Activated T-cell treated with anti-CD3 and anti-CD28 coated beads for 24 hours (primary cell): ENCODE data around the gene RAPGEF1.
"Not testable (repeated sequence)": the region's sequence is repeated elsewhere in the genome, so short reads cannot be mapped to it uniquely, and the experiment has no call there.

Source experiments
- DNase-seq: peaks from one replicate; pipeline ENCODE4 v3.0.0-alpha.2; 2020; ENCODE audit warnings: low read depth

RAPGEF1 gene

GRCh38 chr9:131739959-131740648 lies at the start of gene RAPGEF1:
TSS of gene RAPGEF1 (minus strand) at chr9:131740076. CDS start at chr9:131739830, 246 bp downstream.
- DNase-seq: peak; percentile 80

GRCh38 chr9:131788851-131789250 lies 49.0 kb upstream of the RAPGEF1 start:
- no peak for DNase-seq

- DNase-seq: no peak
Observed at GRCh38 chr9:131787838-131788237, 48.0 kb upstream of the RAPGEF1 start.

GRCh38 chr9:131784748-131785501 lies 45.0 kb upstream of the RAPGEF1 start:
- DNase-seq: no peak

GRCh38 chr9:131781069-131781468 lies 41.2 kb upstream of the RAPGEF1 start:
- DNase-seq: no peak

GRCh38 chr9:131776473-131776872 lies 36.6 kb upstream of the RAPGEF1 start:
- DNase-seq: no peak

GRCh38 chr9:131776036-131776435 lies 36.2 kb upstream of the RAPGEF1 start:
- no peak for DNase-seq

- DNase-seq: no peak
Observed at GRCh38 chr9:131774636-131775035, 34.8 kb upstream of the RAPGEF1 start.

- DNase-seq: no peak
Observed at GRCh38 chr9:131773911-131774379, 34.1 kb upstream of the RAPGEF1 start.

GRCh38 chr9:131772940-131773339 lies 33.1 kb upstream of the RAPGEF1 start:
- no peak for DNase-seq

GRCh38 chr9:131771646-131772045 lies 31.8 kb upstream of the RAPGEF1 start:
- no peak for DNase-seq

GRCh38 chr9:131769361-131769760 lies 29.5 kb upstream of the RAPGEF1 start:
- DNase-seq: no peak

GRCh38 chr9:131764568-131764967 lies 24.7 kb upstream of the RAPGEF1 start:
- DNase-seq: no peak

- peak; percentile 72 for DNase-seq
Observed at GRCh38 chr9:131762356-131762932, 22.6 kb upstream of the RAPGEF1 start.

- DNase-seq: no peak
Observed at GRCh38 chr9:131759017-131759647, 19.3 kb upstream of the RAPGEF1 start.

- DNase-seq: no peak
Observed at GRCh38 chr9:131757549-131757948, 17.7 kb upstream of the RAPGEF1 start.

GRCh38 chr9:131755541-131756198 lies 15.8 kb upstream of the RAPGEF1 start:
- peak; percentile 80 for DNase-seq

GRCh38 chr9:131754846-131755245 lies 15.0 kb upstream of the RAPGEF1 start:
- no peak for DNase-seq

- DNase-seq: not testable (repeated sequence)
Observed at GRCh38 chr9:131753751-131754150, 13.9 kb upstream of the RAPGEF1 start.

GRCh38 chr9:131752231-131752884 lies 12.5 kb upstream of the RAPGEF1 start:
- no peak for DNase-seq

GRCh38 chr9:131748411-131748955 lies 8.6 kb upstream of the RAPGEF1 start:
- DNase-seq: no peak
